Gastrocnemius medialis (tissue), 4 donors: Measurements from ENCODE around the gene HTRA3. TPM values are rescaled to one million over a fixed set of nuclear protein-coding genes. Genes with fewer than 3 reads are reported as not detected.
A peak's percentile ranks its signal among the peaks of the same experiment; 100 is the strongest.

Source experiments
- ATAC-seq, 2 donors: fragments of 150-250 bp; one replicate each; pipeline ENCODE4 v1.9.1; 2016
- DNase-seq, 2 donors: peaks; one replicate each; pipeline ENCODE4 v3.0.0-alpha.2; 2019
- H3K27ac ChIP-seq, 4 donors: fragments of 200-600 bp; sonication (generic); 1 replicate in 1 of 4; 2 replicates in 3 of 4; pipeline ENCODE4 v1.5.1; 2016 to 2018; ENCODE audit warnings: mild to moderate bottlenecking in 2 of 4, moderate library complexity in 1 of 4
- H3K27me3 ChIP-seq, 3 donors: fragments of 200-600 bp; sonication (generic) in 2 of 3; 1 replicate in 1 of 3; 2 replicates in 2 of 3; pipeline versions ENCODE4 v1.5.1 to v1.6.0; 2016 to 2019; ENCODE audit warnings: mild to moderate bottlenecking in 1 of 3, moderate library complexity in 1 of 3
- H3K36me3 ChIP-seq, 2 donors: fragments of 200-600 bp; sonication (generic) in 1 of 2; one replicate each; pipeline ENCODE4 v1.5.1; 2017 to 2018
- H3K4me1 ChIP-seq, 2 donors: fragments of 200-600 bp; sonication (generic) in 1 of 2; one replicate each; pipeline ENCODE4 v1.5.1; 2016 to 2017; ENCODE audit warnings: mild to moderate bottlenecking in 2 of 2
- H3K4me3 ChIP-seq, 4 donors: fragments of 200-600 bp; sonication (generic) in 3 of 4; 1 replicate in 1 of 4; 2 replicates in 3 of 4; pipeline ENCODE4 v1.5.1; 2016 to 2019; ENCODE audit warnings: mild to moderate bottlenecking in 2 of 4
- H3K9me3 ChIP-seq, 3 donors: fragments of 200-600 bp; sonication (generic) in 2 of 3; 1 replicate in 1 of 3; 2 replicates in 2 of 3; pipeline ENCODE4 v1.5.1; 2016 to 2019
- POLR2A ChIP-seq, 2 donors: fragments of 450-650 bp; IDR thresholded peaks; one replicate each; pipeline ENCODE4 v1.6.1; 2017; ENCODE audit warnings: antibody characterized with exemption in 2 of 2, mild to moderate bottlenecking in 2 of 2, moderate library complexity in 2 of 2
- in situ Hi-C, 4 donors: fragments of 200-750 bp; cut with MboI; loops; one replicate each; pipeline versions ENCODE4 v1.15.0 to v1.8.0; 2017; ENCODE audit warnings: low sequenced_read_pairs in 4 of 4
- intact Hi-C: fragments of 100-400 bp; cut with DNase I; formaldehyde crosslinking; loops from one replicate; pipeline ENCODE4 v1.15.1; 2023; ENCODE audit warnings: low total_unique reads
- total RNA-seq, 4 donors: library from RNA; depleted of rRNA; stranded (reverse); fragments of >200 nt; gene quantifications; one replicate each; pipeline versions ENCODE4 v1.1.0 to v1.2.3, GENCODE V29; 2016
- TF ChIP-seq, protein P1 (sequence below), 5 experiments: fragments of 450-650 bp in 3 of 5; fragments of 200-600 bp in 2 of 5; sonication (generic) in 2 of 5; IDR thresholded peaks in 4 of 5; conservative IDR thresholded peaks in 1 of 5; 1 replicate in 4 of 5; 2 replicates in 1 of 5; pipeline ENCODE4 v1.5.1; 2016 to 2019; ENCODE audit warnings: antibody characterized with exemption in 5 of 5, mild to moderate bottlenecking in 3 of 5, moderate library complexity in 3 of 5

HTRA3 gene
- total RNA-seq, 4 donors from 2014 or later, result 8.4 to 22.2 (median 16.0) TPM

DNA sequence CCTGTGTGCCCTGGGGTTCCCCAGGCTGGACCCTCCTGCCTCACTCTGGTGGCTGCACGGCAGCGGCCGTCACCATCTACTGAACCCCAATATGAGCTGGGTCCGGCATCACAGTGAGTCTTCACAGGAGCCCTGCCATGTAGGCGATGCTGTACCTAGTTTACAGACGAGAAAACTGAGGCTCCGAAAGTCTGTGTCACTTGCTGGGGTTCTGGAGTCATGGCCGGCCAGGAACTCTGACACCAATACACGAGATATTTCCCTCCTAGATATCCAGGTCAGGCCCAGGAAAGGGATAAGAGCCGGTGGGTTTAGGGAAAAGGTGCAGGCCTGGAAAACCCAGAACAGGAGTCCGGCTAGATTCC is 74.4 kb downstream of the HTRA3 start:
- ATAC-seq, result no peak
- peaks cover 20 to 23% of the 10 kb centered on the region in 2 donors for H3K4me1 ChIP-seq
- intact Hi-C loops (loop anchor here (5.0 kb wide), 1 partner anchor 67 kb away; no protein-coding TSS in a partner anchor), in situ Hi-C loops (no loop called here)
- TF ChIP-seq POLR2A (IDR thresholded peaks at IDR 0.05), result no peak
- TF ChIP-seq, protein P1, sequence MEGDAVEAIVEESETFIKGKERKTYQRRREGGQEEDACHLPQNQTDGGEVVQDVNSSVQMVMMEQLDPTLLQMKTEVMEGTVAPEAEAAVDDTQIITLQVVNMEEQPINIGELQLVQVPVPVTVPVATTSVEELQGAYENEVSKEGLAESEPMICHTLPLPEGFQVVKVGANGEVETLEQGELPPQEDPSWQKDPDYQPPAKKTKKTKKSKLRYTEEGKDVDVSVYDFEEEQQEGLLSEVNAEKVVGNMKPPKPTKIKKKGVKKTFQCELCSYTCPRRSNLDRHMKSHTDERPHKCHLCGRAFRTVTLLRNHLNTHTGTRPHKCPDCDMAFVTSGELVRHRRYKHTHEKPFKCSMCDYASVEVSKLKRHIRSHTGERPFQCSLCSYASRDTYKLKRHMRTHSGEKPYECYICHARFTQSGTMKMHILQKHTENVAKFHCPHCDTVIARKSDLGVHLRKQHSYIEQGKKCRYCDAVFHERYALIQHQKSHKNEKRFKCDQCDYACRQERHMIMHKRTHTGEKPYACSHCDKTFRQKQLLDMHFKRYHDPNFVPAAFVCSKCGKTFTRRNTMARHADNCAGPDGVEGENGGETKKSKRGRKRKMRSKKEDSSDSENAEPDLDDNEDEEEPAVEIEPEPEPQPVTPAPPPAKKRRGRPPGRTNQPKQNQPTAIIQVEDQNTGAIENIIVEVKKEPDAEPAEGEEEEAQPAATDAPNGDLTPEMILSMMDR (IDR thresholded peaks at IDR 0.05 in 4 of 5, conservative IDR thresholded peaks at IDR 0.05 in 1 of 5), result no peak
- no peaks in the 10 kb centered on the region for H3K27me3 ChIP-seq
- H3K4me3 ChIP-seq, result no peak overlapping the region
- H3K9me3 ChIP-seq, result no peaks in the 10 kb centered on the region
- H3K27ac ChIP-seq, result peak overlapping the region in 2 of 4 donors; percentile 16 to 40
- no peak for DNase-seq
- H3K36me3 ChIP-seq, result no peaks in the 10 kb centered on the region

DNA sequence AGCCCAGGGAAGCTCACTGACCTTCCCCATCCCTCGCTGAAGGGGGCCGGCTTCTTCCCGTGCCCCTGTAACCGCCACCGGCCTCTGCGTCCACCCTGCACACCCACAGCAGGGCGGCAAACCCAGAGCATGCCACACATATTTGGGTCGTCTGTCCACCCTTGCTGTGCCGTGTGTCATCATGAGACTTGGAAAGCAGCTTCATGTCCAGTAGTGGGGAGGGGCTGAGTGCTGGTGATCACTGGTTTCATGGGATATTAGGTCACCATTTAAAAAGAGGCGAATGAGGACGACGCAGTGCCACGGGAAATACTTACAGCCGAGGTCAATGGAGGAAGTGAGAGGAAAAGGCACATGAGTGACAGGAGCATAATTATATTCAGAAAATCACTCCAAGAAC is 74.8 kb downstream of the HTRA3 start:
- no peak for TF ChIP-seq POLR2A (IDR thresholded peaks at IDR 0.05)
- TF ChIP-seq, protein P1 (IDR thresholded peaks at IDR 0.05 in 4 of 5, conservative IDR thresholded peaks at IDR 0.05 in 1 of 5), result no peak
- ATAC-seq (no peak), DNase-seq (no peak)
- no peaks in the 10 kb centered on the region for H3K9me3 ChIP-seq
- H3K4me3 ChIP-seq, result no peak overlapping the region
- H3K27me3 ChIP-seq, result no peaks in the 10 kb centered on the region
- intact Hi-C loops, result loop anchor here (5.0 kb wide), 1 partner anchor 67 kb away; no protein-coding TSS in a partner anchor
- H3K4me1 ChIP-seq, result peaks cover 20 to 23% of the 10 kb centered on the region in 2 donors
- H3K27ac ChIP-seq, result no peak overlapping the region
- H3K36me3 ChIP-seq, result no peaks in the 10 kb centered on the region
- in situ Hi-C loops, result no loop called here

DNA sequence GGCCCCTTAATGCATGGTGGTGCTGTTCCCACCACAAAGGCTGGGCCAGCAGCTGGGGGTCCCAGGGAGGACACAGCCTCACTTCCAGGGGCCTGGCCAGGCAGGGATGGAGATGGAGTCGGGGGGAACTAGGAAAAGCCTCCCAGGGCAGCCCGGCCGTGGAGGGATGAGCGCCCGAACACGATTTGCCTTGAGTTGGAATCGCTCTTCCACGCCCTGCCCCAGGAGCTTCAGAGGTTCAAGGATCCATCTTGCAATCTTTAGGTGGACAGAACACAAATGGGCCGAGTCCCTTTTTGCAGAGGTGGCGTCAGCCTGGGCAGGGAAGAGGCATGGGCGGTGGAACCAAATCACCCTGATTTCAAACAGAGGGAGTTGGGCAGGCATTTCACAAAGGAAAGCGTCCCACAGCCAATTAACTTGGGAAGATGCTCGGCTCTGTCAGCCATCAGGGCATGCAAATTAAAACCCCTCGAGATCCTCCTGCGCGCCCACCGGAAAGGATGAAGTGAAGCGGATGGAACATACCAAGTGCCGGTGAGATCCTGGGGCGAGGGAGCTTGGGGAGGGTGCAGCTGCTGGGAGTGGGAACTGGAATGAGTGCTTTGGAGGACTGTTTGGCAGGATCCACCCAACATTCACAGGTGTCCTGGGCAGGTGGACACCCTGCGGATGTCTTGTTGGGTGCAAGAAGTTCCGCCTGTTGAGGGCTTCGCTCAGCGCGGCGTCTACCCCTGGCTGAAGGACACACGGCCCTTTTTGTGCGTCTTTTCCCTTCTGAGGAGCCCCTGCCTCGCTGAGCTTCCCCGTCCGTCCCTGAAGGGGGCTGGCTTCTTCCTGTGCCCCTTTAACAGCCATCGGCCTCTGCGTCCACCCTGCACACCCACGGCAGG is 75.7 kb downstream of the HTRA3 start:
- peaks cover 14 to 18% of the 10 kb centered on the region in 2 donors for H3K4me1 ChIP-seq
- no peak for DNase-seq
- in situ Hi-C loops (no loop called here), intact Hi-C loops (no loop called here)
- no peaks in the 10 kb centered on the region for H3K27me3 ChIP-seq
- no peak overlapping the region for H3K27ac ChIP-seq
- no peaks in the 10 kb centered on the region for H3K9me3 ChIP-seq
- TF ChIP-seq, protein P1 (IDR thresholded peaks at IDR 0.05 in 4 of 5, conservative IDR thresholded peaks at IDR 0.05 in 1 of 5), result no peak
- TF ChIP-seq POLR2A (IDR thresholded peaks at IDR 0.05), result no peak
- H3K36me3 ChIP-seq, result no peaks in the 10 kb centered on the region
- ATAC-seq, result no peak
- H3K4me3 ChIP-seq, result no peak overlapping the region

DNA sequence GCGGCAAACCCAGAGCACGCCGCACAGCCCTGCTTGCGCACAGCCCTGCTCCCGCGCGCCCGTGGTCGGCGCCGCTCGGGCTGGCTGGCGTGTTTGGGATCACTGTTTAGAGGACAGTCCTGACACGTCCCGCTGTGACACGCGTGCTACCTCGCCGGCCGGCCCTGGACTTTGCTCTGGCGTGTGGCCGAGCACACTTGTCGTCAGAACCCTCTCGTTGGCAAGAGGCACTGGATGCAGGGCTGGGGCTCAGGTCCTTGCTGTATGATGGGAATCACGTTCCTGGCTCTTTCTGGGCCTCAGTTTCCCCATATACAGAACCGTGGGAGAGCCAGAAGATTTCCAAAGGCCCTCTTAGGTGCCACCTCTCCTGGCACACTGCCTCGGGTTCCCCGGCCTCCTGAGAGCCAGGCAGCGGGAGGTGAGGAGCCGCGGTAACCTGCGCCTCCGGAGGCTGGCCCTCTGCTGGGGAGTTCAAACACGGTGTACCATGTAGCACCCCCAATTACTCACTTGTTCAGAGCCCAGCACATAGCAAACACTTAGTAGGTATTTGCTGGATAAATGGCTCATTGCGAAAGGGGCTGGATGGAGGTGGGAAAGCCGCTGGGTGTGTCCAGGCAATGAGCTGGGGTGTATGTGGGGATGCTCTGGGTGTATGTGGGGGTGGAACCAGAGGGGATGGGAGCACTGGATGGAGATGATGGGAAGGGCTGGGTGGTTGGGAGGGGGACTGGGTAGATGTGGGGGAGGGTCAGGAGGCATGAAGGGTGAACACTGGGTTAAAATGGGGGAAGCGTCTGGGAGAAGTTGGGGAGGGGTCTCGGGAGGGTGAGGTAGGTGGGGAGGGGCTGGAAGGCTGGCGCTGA is 76.6 kb downstream of the HTRA3 start:
- intact Hi-C loops, result no loop called here

More for the DNA sequence above, 76.6 kb downstream of the HTRA3 start:
- in situ Hi-C loops, result no loop called here
- H3K36me3 ChIP-seq, result no peaks in the 10 kb centered on the region
- H3K27me3 ChIP-seq, result no peaks in the 10 kb centered on the region
- H3K4me3 ChIP-seq, result no peak overlapping the region
- no peak for ATAC-seq
- no peak overlapping the region for H3K27ac ChIP-seq
- no peak for TF ChIP-seq POLR2A (IDR thresholded peaks at IDR 0.05)
- TF ChIP-seq, protein P1 (IDR thresholded peaks at IDR 0.05 in 4 of 5, conservative IDR thresholded peaks at IDR 0.05 in 1 of 5), result no peak
- H3K4me1 ChIP-seq, result peaks cover 7 to 11% of the 10 kb centered on the region in 2 donors
- no peak for DNase-seq
- H3K9me3 ChIP-seq, result no peaks in the 10 kb centered on the region
